Stimulated activated CD8-positive, alpha-beta memory T cell treated with anti-CD3 and anti-CD28 coated beads, Interleukin-7, amount 100 ng/mL, for 1 hour (primary cell): Measurements from ENCODE around the gene CCNG1.

Source experiments
- DNase-seq, 2 donors: peaks; one replicate each; pipeline ENCODE4 v3.0.0-alpha.2; 2020; ENCODE audit warnings: low read depth in 2 of 2

CCNG1 gene

DNA sequence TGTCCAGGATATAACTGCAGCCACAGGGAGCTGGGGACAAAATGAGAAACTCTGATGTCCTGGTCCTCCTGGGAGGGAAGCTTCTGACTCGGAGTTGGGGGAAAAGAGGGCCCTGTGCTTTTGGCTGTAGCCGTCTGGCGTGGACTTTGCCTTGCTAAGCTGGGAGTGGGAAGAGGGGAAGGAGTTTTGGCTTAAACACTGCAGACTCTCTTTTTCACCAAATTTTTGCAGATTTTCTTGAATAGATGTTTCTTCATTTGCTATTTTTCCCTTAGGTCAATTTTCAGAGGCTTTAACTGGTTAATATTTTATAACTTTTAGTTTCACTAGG is 52.3 kb downstream of the CCNG1 start:
- DNase-seq, result no peak
